HepG2 (cell line): ENCODE data around the gene EIF6. TPM values are rescaled to one million over a fixed set of nuclear protein-coding genes. Genes with fewer than 3 reads are reported as not detected.
A peak's percentile ranks its signal among the peaks of the same experiment; 100 is the strongest.

Experiments
- DRAP1 ChIP-seq: IDR thresholded peaks from 2 replicates; pipeline ENCODE4 v1.6.1; 2016; ENCODE audit warnings: missing genetic modification reagents, missing compliant biosample characterization
- EP300 ChIP-seq, 3 experiments: sonication (generic) in 1 of 3; formaldehyde crosslinking in 1 of 3; IDR thresholded peaks; 2 replicates each; pipeline versions ENCODE4 v1.5.1 to v1.6.1; 2011 to 2020; ENCODE audit warnings: low read depth in 2 of 3, low read length in 2 of 3, borderline replicate concordance in 1 of 3, improper control_type of control experiment in 1 of 3, mild to moderate bottlenecking in 1 of 3, missing genetic modification reagents in 1 of 3, moderate library complexity in 1 of 3
- KAT7 ChIP-seq: IDR thresholded peaks from 2 replicates; pipeline ENCODE4 v1.6.1; 2018; ENCODE audit warnings: borderline replicate concordance, missing compliant biosample characterization
- KDM3A ChIP-seq: IDR thresholded peaks from 2 replicates; pipeline ENCODE4 v1.6.1; 2018; ENCODE audit warnings: low read depth, missing compliant biosample characterization
- MAFF ChIP-seq: IDR thresholded peaks from 2 replicates; pipeline ENCODE4 v1.6.1; 2011; ENCODE audit warnings: low read depth, low read length, improper control_type of control experiment
- MEIS1 ChIP-seq: sonication (generic); formaldehyde crosslinking; IDR thresholded peaks from 2 replicates; pipeline ENCODE4 v1.9.0; 2021; ENCODE audit warnings: mild to moderate bottlenecking, missing genetic modification reagents, moderate library complexity, borderline replicate concordance
- MIER3 ChIP-seq: IDR thresholded peaks from 2 replicates; pipeline ENCODE4 v1.6.1; 2016; ENCODE audit warnings: missing compliant biosample characterization, borderline replicate concordance
- RBAK ChIP-seq: sonication (generic); formaldehyde crosslinking; IDR thresholded peaks from 2 replicates; pipeline ENCODE4 v1.5.1; 2020; ENCODE audit warnings: mild to moderate bottlenecking, missing genetic modification reagents
- SMARCC2 ChIP-seq: fragments of 450-650 bp; IDR thresholded peaks from 2 replicates; pipeline ENCODE4 v1.6.1; 2017; ENCODE audit warnings: antibody characterized with exemption, mild to moderate bottlenecking
- ZBTB20 ChIP-seq: sonication (generic); formaldehyde crosslinking; IDR thresholded peaks from 2 replicates; pipeline ENCODE4 v1.8.1; 2023; ENCODE audit warnings: missing genetic modification reagents, low read depth, mild to moderate bottlenecking, borderline replicate concordance
- ZFY ChIP-seq: sonication (generic); formaldehyde crosslinking; IDR thresholded peaks from 2 replicates; pipeline ENCODE4 v1.4.0; 2020; ENCODE audit warnings: missing genetic modification reagents
- ZNF17 ChIP-seq: sonication (generic); formaldehyde crosslinking; IDR thresholded peaks from 2 replicates; pipeline ENCODE4 v1.5.0; 2020; ENCODE audit warnings: mild to moderate bottlenecking, missing genetic modification reagents
- ZNF280D ChIP-seq: sonication (generic); formaldehyde crosslinking; IDR thresholded peaks from 2 replicates; pipeline ENCODE4 v1.5.1; 2020; ENCODE audit warnings: mild to moderate bottlenecking, missing genetic modification reagents
- ZNF430 ChIP-seq: sonication (generic); formaldehyde crosslinking; IDR thresholded peaks from 2 replicates; pipeline ENCODE4 v1.9.0; 2021; ENCODE audit warnings: mild to moderate bottlenecking, missing genetic modification reagents
- ZNF605 ChIP-seq: sonication (generic); formaldehyde crosslinking; IDR thresholded peaks from 2 replicates; pipeline ENCODE4 v1.8.0; 2022; ENCODE audit warnings: mild to moderate bottlenecking, missing genetic modification reagents
- ZNF724P ChIP-seq: sonication (generic); formaldehyde crosslinking; IDR thresholded peaks from 2 replicates; pipeline ENCODE4 v1.8.0; 2022; ENCODE audit warnings: missing genetic modification reagents, borderline replicate concordance
- polyA plus RNA-seq, 8 experiments: library from polyadenylated mRNA; depleted of rRNA in 3 of 8; stranded (reverse) in 7 of 8; unstranded in 1 of 8; fragments of >200 nt; fragmentation: Illumina TruSeq in 4 of 8; extraction: Trizol in 4 of 8; gene quantifications; 2 replicates each; pipeline versions ENCODE4 v1.2.1 to v1.2.3, GENCODE V29; 2011 to 2016; ENCODE audit warnings: low read depth in 4 of 8, missing spikeins in 1 of 8, mixed read lengths in 1 of 8; ENCODE audit not compliant: insufficient read depth in 1 of 8
- total RNA-seq, 5 experiments: library from RNA; depleted of rRNA; stranded (reverse); fragments of >200 nt; fragmentation: Illumina TruSeq; extraction: Trizol; gene quantifications; 2 replicates each; pipeline ENCODE4 v1.2.3, GENCODE V29; 2016; ENCODE audit warnings: low read depth in 1 of 5
- TF ChIP-seq, protein P1 (sequence below): sonication (generic); formaldehyde crosslinking; IDR thresholded peaks from 2 replicates; pipeline ENCODE4 v1.5.0; 2020; ENCODE audit warnings: missing genetic modification reagents, mild to moderate bottlenecking, borderline replicate concordance
- TF ChIP-seq, protein P2 (sequence below): sonication (generic); formaldehyde crosslinking; IDR thresholded peaks from 2 replicates; pipeline ENCODE4 v1.4.0; 2020; ENCODE audit warnings: missing genetic modification reagents
- TF ChIP-seq, protein P3 (sequence below): sonication (generic); formaldehyde crosslinking; IDR thresholded peaks from 2 replicates; pipeline ENCODE4 v1.5.0; 2020; ENCODE audit warnings: missing genetic modification reagents
- TF ChIP-seq, protein P4 (sequence below): sonication (generic); formaldehyde crosslinking; IDR thresholded peaks from 2 replicates; pipeline ENCODE4 v1.4.0; 2020; ENCODE audit warnings: missing genetic modification reagents, mild to moderate bottlenecking, borderline replicate concordance

EIF6 gene
- total and polyA plus RNA-seq, 2 of the 13 experiments (the other 11 are each of a cell fraction or from before 2014, with no cell fraction given), result 462 to 466 TPM

DNA sequence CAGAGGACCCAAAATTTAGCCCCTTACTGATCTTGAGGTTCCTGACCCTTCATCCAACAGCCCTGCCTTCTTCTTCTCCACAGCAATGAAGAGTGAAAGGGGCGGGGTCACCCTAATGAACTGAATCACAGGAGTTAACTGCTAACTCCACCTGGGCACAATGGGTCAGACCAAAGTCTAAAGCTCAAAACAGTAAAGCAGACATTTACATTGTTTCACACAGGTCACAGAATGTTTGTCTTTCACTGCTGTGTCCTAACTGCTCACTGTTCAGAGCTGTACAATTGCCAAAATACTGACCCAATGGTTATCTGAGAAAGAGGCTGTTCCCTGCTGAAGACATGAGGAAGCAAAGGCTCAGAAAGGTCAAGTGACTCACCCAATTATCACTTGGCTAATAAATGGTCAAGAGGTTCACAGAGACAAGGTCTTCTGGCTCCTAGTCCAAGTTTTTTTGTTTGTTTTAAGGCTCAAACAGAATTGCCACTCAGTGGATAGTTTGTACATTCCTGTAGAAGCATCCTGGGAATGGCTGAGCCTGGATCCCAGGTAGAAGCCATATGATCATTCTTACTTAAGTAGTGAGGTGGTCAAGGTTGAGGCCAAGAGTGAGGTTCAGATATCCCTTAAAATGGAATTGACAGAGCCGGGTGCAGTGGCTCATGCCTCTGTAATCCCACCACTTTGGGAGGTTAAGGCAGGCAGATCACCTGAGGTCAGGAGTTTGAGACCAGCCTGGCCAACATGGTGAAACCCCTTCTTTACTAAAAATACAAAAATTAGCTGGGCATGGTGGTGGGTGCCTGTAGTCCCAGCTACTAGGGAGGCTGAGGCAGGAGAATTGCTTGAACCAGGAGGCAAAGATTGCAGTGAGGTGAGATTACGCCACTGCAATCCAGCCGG, 42.8 kb upstream of the EIF6 start (continued):
- TF ChIP-seq ZNF280D (CRISPR knock-in tag), result peak; percentile 40; the same call in 1 of the 2 replicates
- TF ChIP-seq ZNF605, result peak; percentile 83
- peak; percentile 58; the same call in 1 of the 2 replicates for TF ChIP-seq ZNF430 (CRISPR knock-in tag)
- TF ChIP-seq EP300 (IDR thresholded peaks at IDR 0.05; ENCODE audit: low read depth in 2 of 2, low read length in 2 of 2), result peak; percentile 92 to 97; a peak in 3 of 4 replicates
- TF ChIP-seq EP300 (CRISPR knock-in tag; IDR thresholded peaks at IDR 0.05; ENCODE audit: borderline replicate concordance), result peak; percentile 93
- peak; percentile 93 for TF ChIP-seq KDM3A (CRISPR knock-in tag)
- TF ChIP-seq ZBTB20 (CRISPR knock-in tag), result peak; percentile 98
- TF ChIP-seq, protein P1, sequence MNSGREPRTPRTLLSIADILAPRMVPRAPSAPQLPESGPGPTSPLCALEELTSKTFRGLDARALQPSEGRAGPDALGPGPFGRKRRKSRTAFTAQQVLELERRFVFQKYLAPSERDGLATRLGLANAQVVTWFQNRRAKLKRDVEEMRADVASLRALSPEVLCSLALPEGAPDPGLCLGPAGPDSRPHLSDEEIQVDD (CRISPR knock-in tag), result no peak
- TF ChIP-seq MAFF, result peak; percentile 61
- peak; percentile 53; the same call in 1 of the 2 replicates for TF ChIP-seq RBAK (CRISPR knock-in tag)
- peak; percentile 93 for TF ChIP-seq SMARCC2
- TF ChIP-seq, protein P2, sequence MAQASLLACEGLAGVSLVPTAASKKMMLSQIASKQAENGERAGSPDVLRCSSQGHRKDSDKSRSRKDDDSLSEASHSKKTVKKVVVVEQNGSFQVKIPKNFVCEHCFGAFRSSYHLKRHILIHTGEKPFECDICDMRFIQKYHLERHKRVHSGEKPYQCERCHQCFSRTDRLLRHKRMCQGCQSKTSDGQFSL (CRISPR knock-in tag), result 0 out of 2 replicates have a peak, but pooled peaks have one; percentile 11
- TF ChIP-seq DRAP1 (CRISPR knock-in tag), result peak; percentile 31; the same call in 1 of the 2 replicates
- TF ChIP-seq, protein P3, sequence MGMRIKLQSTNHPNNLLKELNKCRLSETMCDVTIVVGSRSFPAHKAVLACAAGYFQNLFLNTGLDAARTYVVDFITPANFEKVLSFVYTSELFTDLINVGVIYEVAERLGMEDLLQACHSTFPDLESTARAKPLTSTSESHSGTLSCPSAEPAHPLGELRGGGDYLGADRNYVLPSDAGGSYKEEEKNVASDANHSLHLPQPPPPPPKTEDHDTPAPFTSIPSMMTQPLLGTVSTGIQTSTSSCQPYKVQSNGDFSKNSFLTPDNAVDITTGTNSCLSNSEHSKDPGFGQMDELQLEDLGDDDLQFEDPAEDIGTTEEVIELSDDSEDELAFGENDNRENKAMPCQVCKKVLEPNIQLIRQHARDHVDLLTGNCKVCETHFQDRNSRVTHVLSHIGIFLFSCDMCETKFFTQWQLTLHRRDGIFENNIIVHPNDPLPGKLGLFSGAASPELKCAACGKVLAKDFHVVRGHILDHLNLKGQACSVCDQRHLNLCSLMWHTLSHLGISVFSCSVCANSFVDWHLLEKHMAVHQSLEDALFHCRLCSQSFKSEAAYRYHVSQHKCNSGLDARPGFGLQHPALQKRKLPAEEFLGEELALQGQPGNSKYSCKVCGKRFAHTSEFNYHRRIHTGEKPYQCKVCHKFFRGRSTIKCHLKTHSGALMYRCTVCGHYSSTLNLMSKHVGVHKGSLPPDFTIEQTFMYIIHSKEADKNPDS (CRISPR knock-in tag), result peak; percentile 70; the same call in 1 of the 2 replicates
- TF ChIP-seq MIER3, result peak; percentile 98
- TF ChIP-seq ZNF724P (CRISPR knock-in tag), result 0 out of 2 replicates have a peak, but pooled peaks have one; percentile 15
- TF ChIP-seq KAT7 (CRISPR knock-in tag), result peak; percentile 95; the same call in 1 of the 2 replicates
- TF ChIP-seq ZFY (CRISPR knock-in tag), result peak; percentile 37; the same call in 1 of the 2 replicates
- no peak for TF ChIP-seq ZNF17
- TF ChIP-seq, protein P4, sequence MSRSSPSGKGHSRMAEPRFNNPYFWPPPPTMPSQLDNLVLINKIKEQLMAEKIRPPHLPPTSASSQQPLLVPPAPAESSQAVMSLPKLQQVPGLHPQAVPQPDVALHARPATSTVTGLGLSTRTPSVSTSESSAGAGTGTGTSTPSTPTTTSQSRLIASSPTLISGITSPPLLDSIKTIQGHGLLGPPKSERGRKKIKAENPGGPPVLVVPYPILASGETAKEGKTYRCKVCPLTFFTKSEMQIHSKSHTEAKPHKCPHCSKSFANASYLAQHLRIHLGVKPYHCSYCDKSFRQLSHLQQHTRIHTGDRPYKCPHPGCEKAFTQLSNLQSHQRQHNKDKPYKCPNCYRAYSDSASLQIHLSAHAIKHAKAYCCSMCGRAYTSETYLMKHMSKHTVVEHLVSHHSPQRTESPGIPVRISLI, result peak; percentile 78
- peak; percentile 80 for TF ChIP-seq MEIS1 (CRISPR knock-in tag)
